OCI-LY1 (cell line): ENCODE measurements around the gene BTBD7.
"Not testable (repeated sequence)": the region's sequence is repeated elsewhere in the genome, so short reads cannot be mapped to it uniquely, and the experiment has no call there.

Experiments used
- H2AFZ ChIP-seq: fragments of 200-600 bp; sonication (generic), shearing (Covaris generic); 2 replicates; pipeline ENCODE4 v1.6.0; 2014; ENCODE audit warnings: antibody characterized with exemption, mild to moderate bottlenecking, low read length
- H3F3A ChIP-seq: fragments of 200-600 bp; sonication (generic), shearing (Covaris generic); 2 replicates; pipeline ENCODE4 v1.6.0; 2014; ENCODE audit warnings: mild to moderate bottlenecking, antibody characterized with exemption, low read length, moderate library complexity; ENCODE audit not compliant: insufficient read depth
- H3K27ac ChIP-seq: fragments of 200-600 bp; sonication (generic); 2 replicates; pipeline ENCODE4 v1.5.1; 2014; ENCODE audit warnings: low read length, mixed run types, mild to moderate bottlenecking, low read depth; ENCODE audit not compliant: poor library complexity, severe bottlenecking
- H3K27me3 ChIP-seq: fragments of 200-600 bp; sonication (generic); 2 replicates; pipeline ENCODE4 v1.6.0; 2014; ENCODE audit warnings: antibody characterized with exemption, mild to moderate bottlenecking, low read length, moderate library complexity; ENCODE audit not compliant: insufficient read depth
- H3K36me3 ChIP-seq: fragments of 200-600 bp; sonication (generic); 2 replicates; pipeline ENCODE4 v1.6.1; 2014; ENCODE audit warnings: mild to moderate bottlenecking, antibody characterized with exemption, low read length, moderate library complexity, mixed read lengths; ENCODE audit not compliant: insufficient read depth
- H3K4me1 ChIP-seq: fragments of 200-600 bp; sonication (generic); 2 replicates; pipeline ENCODE4 v1.5.1; 2014; ENCODE audit warnings: mild to moderate bottlenecking, low read length, moderate library complexity; ENCODE audit not compliant: insufficient read depth, severe bottlenecking
- H3K4me2 ChIP-seq: fragments of 200-600 bp; sonication (generic), shearing (Covaris generic); 2 replicates; pipeline ENCODE4 v1.6.1; 2014; ENCODE audit warnings: low read length
- H3K4me3 ChIP-seq: fragments of 200-600 bp; sonication (generic); 2 replicates; pipeline ENCODE4 v1.5.1; 2014; ENCODE audit warnings: low read length, low read depth, mild to moderate bottlenecking, mixed read lengths; ENCODE audit not compliant: poor library complexity, severe bottlenecking
- H3K79me2 ChIP-seq: fragments of 200-600 bp; shearing (Covaris generic); 2 replicates; pipeline ENCODE4 v1.6.1; 2016; ENCODE audit warnings: mixed run types, low read length, mixed read lengths; ENCODE audit not compliant: insufficient read depth
- H3K9ac ChIP-seq: fragments of 200-600 bp; sonication (generic), shearing (Covaris generic); 2 replicates; pipeline ENCODE4 v1.6.1; 2014; ENCODE audit warnings: mild to moderate bottlenecking, low read length, mixed read lengths
- H3K9me2 ChIP-seq: fragments of 200-600 bp; sonication (generic), shearing (Covaris generic); 2 replicates; pipeline ENCODE4 v1.6.1; 2014; ENCODE audit warnings: low read depth, mild to moderate bottlenecking, low read length, mixed read lengths
- H3K9me3 ChIP-seq: fragments of 200-600 bp; shearing (Covaris generic); 2 replicates; pipeline ENCODE4 v1.6.1; 2014; ENCODE audit warnings: low read length, mixed read lengths
- H4K20me1 ChIP-seq: fragments of 200-600 bp; sonication (generic), shearing (Covaris generic); 2 replicates; pipeline ENCODE4 v1.6.0; 2016; ENCODE audit warnings: mild to moderate bottlenecking, low read length; ENCODE audit not compliant: insufficient read depth
- EZH2 ChIP-seq: fragments of 200-600 bp; sonication (generic), shearing (Covaris generic); IDR thresholded peaks from 2 replicates; pipeline ENCODE4 v1.8.0; 2017; ENCODE audit warnings: borderline replicate concordance, mixed run types, mild to moderate bottlenecking, antibody characterized with exemption, low read length, moderate library complexity, mixed read lengths
- TF ChIP-seq, protein P1 (sequence below): fragments of 200-600 bp; sonication (generic), shearing (Covaris generic); IDR thresholded peaks from 2 replicates; pipeline ENCODE4 v1.5.1; 2017; ENCODE audit warnings: mild to moderate bottlenecking, antibody characterized with exemption, low read length, moderate library complexity, mixed read lengths

BTBD7 gene

DNA sequence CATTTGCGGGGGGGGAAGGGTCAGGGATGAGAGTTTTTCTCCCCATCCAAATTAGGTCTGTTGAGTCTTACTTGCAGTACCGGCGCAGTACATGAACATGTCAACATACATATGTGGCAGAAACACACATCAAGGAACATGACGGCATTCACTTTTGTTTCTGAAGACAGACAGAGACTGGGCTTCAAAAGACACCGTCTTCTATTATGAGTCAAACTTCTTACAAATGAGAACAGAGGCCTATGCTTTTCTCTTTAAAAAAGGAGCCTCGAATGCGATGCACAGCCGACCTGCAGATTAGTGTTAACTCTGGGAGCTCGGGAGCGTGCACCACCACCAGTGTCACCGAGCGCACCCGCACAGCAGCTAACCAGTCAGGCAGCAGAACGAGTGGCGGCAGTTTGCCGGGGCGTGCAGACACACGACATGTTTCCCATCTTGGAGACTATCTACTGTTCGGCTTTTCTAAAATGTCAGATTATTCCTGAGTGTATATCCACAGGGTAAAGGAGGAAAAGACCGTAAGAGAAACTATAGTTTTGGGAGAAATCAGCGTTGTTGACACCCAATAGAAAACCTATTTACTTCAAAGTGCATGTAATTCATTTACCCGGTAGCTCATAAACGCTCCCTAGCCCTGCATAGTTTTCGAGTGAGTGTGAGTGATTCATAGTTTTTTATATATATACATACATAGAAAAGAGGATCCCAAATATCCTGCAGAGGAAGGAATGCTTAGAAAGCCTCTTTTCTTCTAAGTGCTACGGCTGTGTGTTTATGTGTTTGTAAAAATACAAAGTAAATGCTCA is 92.8 kb downstream of the BTBD7 start:
- no peak for TF ChIP-seq EZH2
- TF ChIP-seq, protein P1, sequence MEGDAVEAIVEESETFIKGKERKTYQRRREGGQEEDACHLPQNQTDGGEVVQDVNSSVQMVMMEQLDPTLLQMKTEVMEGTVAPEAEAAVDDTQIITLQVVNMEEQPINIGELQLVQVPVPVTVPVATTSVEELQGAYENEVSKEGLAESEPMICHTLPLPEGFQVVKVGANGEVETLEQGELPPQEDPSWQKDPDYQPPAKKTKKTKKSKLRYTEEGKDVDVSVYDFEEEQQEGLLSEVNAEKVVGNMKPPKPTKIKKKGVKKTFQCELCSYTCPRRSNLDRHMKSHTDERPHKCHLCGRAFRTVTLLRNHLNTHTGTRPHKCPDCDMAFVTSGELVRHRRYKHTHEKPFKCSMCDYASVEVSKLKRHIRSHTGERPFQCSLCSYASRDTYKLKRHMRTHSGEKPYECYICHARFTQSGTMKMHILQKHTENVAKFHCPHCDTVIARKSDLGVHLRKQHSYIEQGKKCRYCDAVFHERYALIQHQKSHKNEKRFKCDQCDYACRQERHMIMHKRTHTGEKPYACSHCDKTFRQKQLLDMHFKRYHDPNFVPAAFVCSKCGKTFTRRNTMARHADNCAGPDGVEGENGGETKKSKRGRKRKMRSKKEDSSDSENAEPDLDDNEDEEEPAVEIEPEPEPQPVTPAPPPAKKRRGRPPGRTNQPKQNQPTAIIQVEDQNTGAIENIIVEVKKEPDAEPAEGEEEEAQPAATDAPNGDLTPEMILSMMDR, result no peak
- Histone ChIP-seq H3K4me1 (no peaks in the 10 kb centered on the region), H3K9me2 (no peaks in the 10 kb centered on the region), H3K36me3 (peaks cover 33% of the 10 kb centered on the region; the same call in 1 of the 2 replicates), H2AFZ (no peak overlapping the region), H3F3A (no peaks in the 10 kb centered on the region), H3K27me3 (no peaks in the 10 kb centered on the region), H3K4me3 (no peak overlapping the region), H4K20me1 (no peaks in the 10 kb centered on the region), H3K9ac (no peak overlapping the region), H3K27ac (no peak overlapping the region), H3K79me2 (no peaks in the 10 kb centered on the region), H3K9me3 (no peaks in the 10 kb centered on the region), H3K4me2 (no peak overlapping the region)

DNA sequence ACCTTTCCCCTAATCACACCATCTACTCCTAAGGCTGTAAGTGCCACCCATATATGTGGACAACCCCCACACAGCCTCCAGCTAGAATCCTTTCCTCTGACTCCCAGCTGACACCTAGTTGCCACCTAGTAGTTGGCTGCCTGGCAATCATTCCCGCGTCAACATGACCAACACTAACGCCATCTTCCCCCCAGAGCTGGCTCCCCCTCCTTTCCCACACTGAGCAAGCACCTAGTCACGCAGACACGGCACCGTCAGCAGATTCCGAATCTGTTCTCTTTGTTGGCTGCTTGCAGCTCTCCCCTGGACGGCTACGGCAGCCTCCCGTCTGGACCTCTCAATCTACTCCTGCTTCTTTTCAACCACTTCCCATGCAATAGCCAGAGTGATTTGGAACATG is 98.0 kb downstream of the BTBD7 start:
- H3K9me2 ChIP-seq, result no peaks in the 10 kb centered on the region
- no peak overlapping the region for H3K27ac ChIP-seq
- no peaks in the 10 kb centered on the region; the same call in 1 of the 2 replicates for H3F3A ChIP-seq
- H2AFZ ChIP-seq, result no peak overlapping the region
- H4K20me1 ChIP-seq, result no peaks in the 10 kb centered on the region
- H3K4me3 ChIP-seq, result no peak overlapping the region
- H3K36me3 ChIP-seq, result no peaks in the 10 kb centered on the region
- H3K4me2 ChIP-seq, result no peak overlapping the region
- no peaks in the 10 kb centered on the region for H3K79me2 ChIP-seq
- no peak for TF ChIP-seq EZH2
- TF ChIP-seq, protein P1, result no peak
- no peaks in the 10 kb centered on the region for H3K9me3 ChIP-seq
- H3K4me1 ChIP-seq, result no peaks in the 10 kb centered on the region
- no peaks in the 10 kb centered on the region; the same call in 1 of the 2 replicates for H3K27me3 ChIP-seq
- H3K9ac ChIP-seq, result no peak overlapping the region

DNA sequence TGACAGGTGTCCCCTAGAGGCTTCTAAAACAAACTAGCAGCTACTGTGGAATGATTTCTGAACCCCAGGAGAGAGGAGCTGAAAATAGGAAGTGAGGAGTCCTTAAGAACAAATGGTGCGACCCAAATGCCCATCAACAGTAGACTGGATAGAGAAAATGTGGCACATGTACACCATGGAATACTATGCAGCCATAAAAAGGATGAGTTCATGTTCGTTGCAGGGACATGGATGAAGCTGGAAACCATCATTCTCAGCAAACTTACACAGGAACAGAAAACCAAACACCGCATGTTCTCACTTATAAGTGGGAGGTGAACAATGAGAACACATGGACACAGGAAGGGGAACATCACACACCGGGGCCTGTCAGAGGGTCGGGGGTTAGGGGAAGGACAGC is 99.8 kb downstream of the BTBD7 start:
- not testable (repeated sequence) for H3K4me2 ChIP-seq, H3K9ac ChIP-seq, H3K9me3 ChIP-seq, H3K4me3 ChIP-seq, H2AFZ ChIP-seq, H4K20me1 ChIP-seq, H3K4me1 ChIP-seq, H3K27me3 ChIP-seq, H3K79me2 ChIP-seq, H3K9me2 ChIP-seq, H3F3A ChIP-seq, H3K27ac ChIP-seq
- H3K36me3 ChIP-seq, result peaks cover 10% of the 10 kb centered on the region

DNA sequence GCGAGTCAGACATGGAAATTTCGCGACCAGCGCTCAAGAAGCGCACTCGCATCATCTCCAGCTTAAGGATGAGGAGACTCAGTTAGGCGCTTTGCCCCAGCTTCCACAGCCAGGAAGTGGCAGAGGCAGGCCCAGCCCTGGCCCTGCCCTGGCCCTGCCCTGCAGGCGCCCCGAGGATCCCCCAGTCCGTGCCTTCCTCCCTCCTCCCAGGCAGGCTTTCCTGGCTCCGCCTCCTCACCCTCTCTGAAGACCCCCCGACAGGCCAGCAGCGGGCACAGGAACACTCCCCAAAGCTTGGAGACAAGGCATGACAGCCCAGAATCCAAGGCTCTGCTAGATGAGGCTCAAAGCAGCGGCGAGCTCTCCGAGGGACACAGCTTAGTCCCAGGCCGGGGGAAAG is 100.7 kb downstream of the BTBD7 start:
- no peak for TF ChIP-seq EZH2
- TF ChIP-seq, protein P1, result no peak
- Histone ChIP-seq H3K27ac (no peak overlapping the region), H3K4me1 (no peaks in the 10 kb centered on the region)

More for the DNA sequence above, 100.7 kb downstream of the BTBD7 start:
- Histone ChIP-seq H3K4me3 (no peak overlapping the region), H3K79me2 (no peaks in the 10 kb centered on the region), H3F3A (no peaks in the 10 kb centered on the region; the same call in 1 of the 2 replicates), H3K9me3 (no peaks in the 10 kb centered on the region), H3K27me3 (no peaks in the 10 kb centered on the region; the same call in 1 of the 2 replicates), H3K9ac (no peak overlapping the region), H2AFZ (no peak overlapping the region), H4K20me1 (no peaks in the 10 kb centered on the region), H3K36me3 (peaks cover 19% of the 10 kb centered on the region), H3K9me2 (no peaks in the 10 kb centered on the region), H3K4me2 (no peak overlapping the region)
